GM23338 (cell line): ENCODE data around the gene GRAMD4. TPM values are rescaled to one million over a fixed set of nuclear protein-coding genes. Genes with fewer than 3 reads are reported as not detected.

Experiments used
- ATAC-seq: fragments of 200-7000 bp; cut with Tn5 transposase; 3 replicates; pipeline ENCODE4 v1.9.1; 2020
- DNase-seq: peaks from one replicate; pipeline ENCODE4 v3.0.0-alpha.2; 2015; ENCODE audit warnings: low spot score
- H2AFZ ChIP-seq: fragments of 200-600 bp; sonication (generic); 2 replicates; pipeline ENCODE4 v1.8.0; 2016; ENCODE audit warnings: antibody characterized with exemption, mild to moderate bottlenecking, moderate library complexity
- H3F3A ChIP-seq: fragments of 200-600 bp; sonication (generic); replicated peaks from 2 replicates; pipeline ENCODE4 v1.8.0; 2017; ENCODE audit warnings: antibody characterized with exemption, mixed run types, low read depth
- H3K27ac ChIP-seq: fragments of 200-600 bp; sonication (generic); 2 replicates; pipeline ENCODE4 v1.6.1; 2016; ENCODE audit warnings: low read depth
- H3K27me3 ChIP-seq: fragments of 200-600 bp; sonication (generic); 2 replicates; pipeline ENCODE4 v1.8.0; 2016; ENCODE audit warnings: mild to moderate bottlenecking, mixed run types, moderate library complexity; ENCODE audit not compliant: insufficient read depth
- H3K36me3 ChIP-seq: fragments of 200-600 bp; sonication (generic); 2 replicates; pipeline ENCODE4 v1.8.0; 2016; ENCODE audit warnings: mild to moderate bottlenecking; ENCODE audit not compliant: insufficient read depth
- H3K4me1 ChIP-seq: fragments of 200-600 bp; sonication (generic); 2 replicates; pipeline ENCODE4 v1.8.0; 2016; ENCODE audit warnings: mild to moderate bottlenecking, moderate library complexity; ENCODE audit not compliant: insufficient read depth
- H3K4me2 ChIP-seq: fragments of 200-600 bp; sonication (generic); 2 replicates; pipeline ENCODE4 v1.7.1; 2017; ENCODE audit warnings: mixed run types
- H3K4me3 ChIP-seq: fragments of 200-600 bp; sonication (generic); 2 replicates; pipeline ENCODE4 v1.6.1; 2016; ENCODE audit warnings: mixed run types
- H3K79me2 ChIP-seq: fragments of 200-600 bp; sonication (generic); replicated peaks from 2 replicates; pipeline ENCODE4 v1.8.0; 2017; ENCODE audit warnings: mild to moderate bottlenecking; ENCODE audit not compliant: insufficient read depth
- H3K9me2 ChIP-seq: fragments of 200-600 bp; sonication (generic); 2 replicates; pipeline ENCODE4 v1.8.0; 2017; ENCODE audit not compliant: insufficient read depth
- H4K20me1 ChIP-seq: fragments of 200-600 bp; sonication (generic); replicated peaks from 2 replicates; pipeline ENCODE4 v1.8.0; 2017; ENCODE audit warnings: mild to moderate bottlenecking; ENCODE audit not compliant: insufficient read depth
- H3K27ac Mint-ChIP-seq: 2 replicates; pipeline ENCODE4 v1.8.0; 2020; ENCODE audit warnings: inconsistent platforms, mild to moderate bottlenecking, moderate library complexity, mixed read lengths
- H3K27me3 Mint-ChIP-seq: 3 replicates; pipeline ENCODE4 v1.8.0; 2022; ENCODE audit warnings: low read depth, mild to moderate bottlenecking, moderate library complexity, mixed read lengths, inconsistent platforms; ENCODE audit not compliant: insufficient read depth, poor library complexity
- H3K36me3 Mint-ChIP-seq: 3 replicates; pipeline ENCODE4 v1.8.0; 2021; ENCODE audit warnings: low read depth, mild to moderate bottlenecking, inconsistent platforms, moderate library complexity, mixed read lengths
- H3K4me1 Mint-ChIP-seq: 3 replicates; pipeline ENCODE4 v1.8.0; 2020; ENCODE audit warnings: mild to moderate bottlenecking, inconsistent platforms, mixed read lengths
- H3K4me3 Mint-ChIP-seq: 3 replicates; pipeline ENCODE4 v1.8.0; 2021; ENCODE audit warnings: moderate library complexity, mild to moderate bottlenecking, inconsistent platforms, mixed read lengths
- H3K9me3 Mint-ChIP-seq: 3 replicates; pipeline ENCODE4 v1.8.0; 2020; ENCODE audit warnings: moderate library complexity, mild to moderate bottlenecking, inconsistent platforms, mixed read lengths
- CREB1 ChIP-seq: fragments of 250-450 bp; sonication (Bioruptor Pico); IDR thresholded peaks from 2 replicates; pipeline ENCODE4 v1.5.0; 2020; ENCODE audit warnings: low read depth, mild to moderate bottlenecking, moderate library complexity
- EZH2phosphoT487 ChIP-seq: fragments of 200-600 bp; sonication (generic); IDR thresholded peaks from one replicate; pipeline ENCODE4 v1.8.1; 2018; ENCODE audit warnings: antibody characterized with exemption; ENCODE audit not compliant: unreplicated experiment
- NANOG ChIP-seq: IDR thresholded peaks from 2 replicates; pipeline ENCODE4 v1.6.1; 2016; ENCODE audit warnings: antibody characterized with exemption, borderline replicate concordance
- POLR2AphosphoS5 ChIP-seq: IDR thresholded peaks from 2 replicates; pipeline ENCODE4 v1.6.1; 2016; ENCODE audit warnings: antibody characterized with exemption, low read depth
- ZNF114 ChIP-seq: fragments of 250-450 bp; sonication (Bioruptor Pico); IDR thresholded peaks from 2 replicates; pipeline ENCODE4 v1.5.0; 2020; ENCODE audit warnings: mild to moderate bottlenecking, moderate library complexity
- ZNF331 ChIP-seq: fragments of 250-450 bp; sonication (Bioruptor Pico); IDR thresholded peaks from 2 replicates; pipeline ENCODE4 v1.5.0; 2020; ENCODE audit warnings: low read depth, mild to moderate bottlenecking, moderate library complexity
- polyA plus RNA-seq: library from polyadenylated mRNA; unstranded; fragments of >200 nt; fragmentation: Nextera tagmentation; extraction: Ambion mirVana; gene quantifications from 2 replicates; pipeline ENCODE4 v1.2.1, GENCODE V29; 2016
- total RNA-seq: library from RNA; depleted of rRNA; stranded (reverse); fragments of >200 nt; shearing (Covaris generic); gene quantifications from 2 replicates; pipeline ENCODE4 v1.2.3, GENCODE V29; 2014
- TF ChIP-seq, protein P1 (sequence below): IDR thresholded peaks from 2 replicates; pipeline ENCODE4 v1.6.1; 2016; ENCODE audit warnings: antibody characterized with exemption
- TF ChIP-seq, protein P2 (sequence below), 2 experiments: fragments of 200-600 bp in 1 of 2; sonication (generic) in 1 of 2; conservative IDR thresholded peaks; 2 replicates each; pipeline versions ENCODE4 v1.5.1 to v1.6.1; 2016 to 2017; ENCODE audit warnings: antibody characterized with exemption in 2 of 2, low read depth in 2 of 2, mild to moderate bottlenecking in 2 of 2, moderate library complexity in 1 of 2
- TF ChIP-seq, protein P3 (sequence below): fragments of 250-450 bp; sonication (Bioruptor Pico); IDR thresholded peaks from 2 replicates; pipeline ENCODE4 v1.5.0; 2020; ENCODE audit warnings: mild to moderate bottlenecking, moderate library complexity

The GRAMD4 gene
- total and polyA plus RNA-seq, 2 experiments from 2014 or later: 2.7 to 81.8 TPM

DNA sequence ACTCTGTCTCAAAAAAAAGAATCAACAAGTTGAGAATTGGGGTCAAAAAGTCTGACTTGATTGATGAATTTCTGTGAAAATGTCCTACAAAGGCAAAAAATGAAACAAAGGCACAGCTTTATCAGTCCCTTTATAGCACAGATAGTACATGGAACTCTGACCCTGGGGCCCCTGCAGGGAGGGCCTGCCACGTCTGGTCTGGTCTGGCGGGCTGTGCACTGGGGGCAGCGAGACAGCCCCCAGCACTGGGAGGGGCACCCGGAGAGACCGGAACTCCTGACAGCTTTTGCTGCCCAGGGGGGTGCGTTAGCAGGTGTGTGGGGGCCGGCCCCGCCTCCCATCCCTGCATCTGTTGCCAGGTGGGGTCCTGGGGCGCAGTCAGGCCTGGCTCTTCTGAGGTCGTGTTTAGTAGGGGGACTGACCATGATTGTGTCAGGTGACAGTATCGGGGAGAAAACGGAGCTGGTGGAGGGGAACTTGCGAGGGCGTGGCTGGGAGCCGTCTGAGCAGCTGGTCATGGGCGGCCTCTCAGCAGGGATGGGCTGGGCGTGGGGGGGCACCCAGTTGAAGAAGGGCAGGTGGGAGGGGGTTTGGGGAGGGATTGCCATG, 51.7 kb downstream of the GRAMD4 start:
- ATAC-seq: no peak
- Histone ChIP-seq H3K27me3 (no peaks in the 10 kb centered on the region), H2AFZ (no peak overlapping the region), H3K4me2 (no peak overlapping the region), H3K36me3 (no peaks in the 10 kb centered on the region), H3F3A (no peaks in the 10 kb centered on the region), H3K9me2 (no peaks in the 10 kb centered on the region), H3K4me1 (no peaks in the 10 kb centered on the region), H4K20me1 (no peaks in the 10 kb centered on the region), H3K79me2 (no peaks in the 10 kb centered on the region), H3K4me3 (no peak overlapping the region), H3K27ac (no peak overlapping the region)
- Mint-ChIP-seq H3K27me3 (peaks cover 14% of the 10 kb centered on the region), H3K27ac (no peak overlapping the region), H3K9me3 (no peaks in the 10 kb centered on the region), H3K4me1 (no peaks in the 10 kb centered on the region), H3K36me3 (peaks cover 3% of the 10 kb centered on the region; the same call in 1 of the 3 replicates), H3K4me3 (no peak overlapping the region)
- no peak for DNase-seq
- TF ChIP-seq CREB1 (CRISPR knock-in tag): no peak
- TF ChIP-seq POLR2AphosphoS5: no peak
- TF ChIP-seq NANOG: no peak
- TF ChIP-seq ZNF331: no peak
- TF ChIP-seq, protein P1, sequence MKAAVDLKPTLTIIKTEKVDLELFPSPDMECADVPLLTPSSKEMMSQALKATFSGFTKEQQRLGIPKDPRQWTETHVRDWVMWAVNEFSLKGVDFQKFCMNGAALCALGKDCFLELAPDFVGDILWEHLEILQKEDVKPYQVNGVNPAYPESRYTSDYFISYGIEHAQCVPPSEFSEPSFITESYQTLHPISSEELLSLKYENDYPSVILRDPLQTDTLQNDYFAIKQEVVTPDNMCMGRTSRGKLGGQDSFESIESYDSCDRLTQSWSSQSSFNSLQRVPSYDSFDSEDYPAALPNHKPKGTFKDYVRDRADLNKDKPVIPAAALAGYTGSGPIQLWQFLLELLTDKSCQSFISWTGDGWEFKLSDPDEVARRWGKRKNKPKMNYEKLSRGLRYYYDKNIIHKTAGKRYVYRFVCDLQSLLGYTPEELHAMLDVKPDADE: no peak
- TF ChIP-seq, protein P2, sequence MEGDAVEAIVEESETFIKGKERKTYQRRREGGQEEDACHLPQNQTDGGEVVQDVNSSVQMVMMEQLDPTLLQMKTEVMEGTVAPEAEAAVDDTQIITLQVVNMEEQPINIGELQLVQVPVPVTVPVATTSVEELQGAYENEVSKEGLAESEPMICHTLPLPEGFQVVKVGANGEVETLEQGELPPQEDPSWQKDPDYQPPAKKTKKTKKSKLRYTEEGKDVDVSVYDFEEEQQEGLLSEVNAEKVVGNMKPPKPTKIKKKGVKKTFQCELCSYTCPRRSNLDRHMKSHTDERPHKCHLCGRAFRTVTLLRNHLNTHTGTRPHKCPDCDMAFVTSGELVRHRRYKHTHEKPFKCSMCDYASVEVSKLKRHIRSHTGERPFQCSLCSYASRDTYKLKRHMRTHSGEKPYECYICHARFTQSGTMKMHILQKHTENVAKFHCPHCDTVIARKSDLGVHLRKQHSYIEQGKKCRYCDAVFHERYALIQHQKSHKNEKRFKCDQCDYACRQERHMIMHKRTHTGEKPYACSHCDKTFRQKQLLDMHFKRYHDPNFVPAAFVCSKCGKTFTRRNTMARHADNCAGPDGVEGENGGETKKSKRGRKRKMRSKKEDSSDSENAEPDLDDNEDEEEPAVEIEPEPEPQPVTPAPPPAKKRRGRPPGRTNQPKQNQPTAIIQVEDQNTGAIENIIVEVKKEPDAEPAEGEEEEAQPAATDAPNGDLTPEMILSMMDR (conservative IDR thresholded peaks at IDR 0.05; ENCODE audit: low read depth in 2 of 2): no peak
- no peak for TF ChIP-seq ZNF114 (CRISPR knock-in tag)

DNA sequence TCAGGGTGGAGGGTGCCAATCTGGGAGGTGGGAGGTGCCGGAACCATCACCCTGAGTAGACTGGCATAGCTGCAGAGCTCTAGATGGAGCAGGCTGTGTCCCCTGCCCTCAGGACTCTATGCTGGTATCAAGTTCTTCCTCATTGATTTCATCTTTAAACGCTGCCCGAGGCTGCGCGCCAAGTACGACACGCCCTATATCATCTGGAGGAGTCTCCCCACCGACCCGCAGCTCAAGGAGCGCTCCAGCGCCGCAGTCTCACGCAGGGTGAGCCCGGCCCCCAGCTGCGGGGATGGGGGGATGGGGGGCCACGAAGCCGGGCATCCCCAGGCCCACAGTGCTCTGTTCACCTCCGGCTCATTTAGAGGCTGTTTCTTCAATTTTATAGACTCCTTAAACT, 52.5 kb downstream of the GRAMD4 start:
- H2AFZ ChIP-seq: no peak overlapping the region
- H3K4me2 ChIP-seq: no peak overlapping the region
- no peak overlapping the region for H3K27ac Mint-ChIP-seq
- H3K4me1 Mint-ChIP-seq: no peaks in the 10 kb centered on the region
- H3K4me3 Mint-ChIP-seq: no peak overlapping the region
- no peaks in the 10 kb centered on the region for H3F3A ChIP-seq
- H3K27me3 Mint-ChIP-seq: peaks cover 14% of the 10 kb centered on the region
- H3K36me3 ChIP-seq: no peaks in the 10 kb centered on the region
- no peak overlapping the region for H3K27ac ChIP-seq
- H4K20me1 ChIP-seq: no peaks in the 10 kb centered on the region
- H3K9me2 ChIP-seq: no peaks in the 10 kb centered on the region
- no peaks in the 10 kb centered on the region for H3K27me3 ChIP-seq
- no peak overlapping the region for H3K4me3 ChIP-seq
- peaks cover 3% of the 10 kb centered on the region; the same call in 1 of the 3 replicates for H3K36me3 Mint-ChIP-seq
- H3K79me2 ChIP-seq: no peaks in the 10 kb centered on the region
- H3K4me1 ChIP-seq: no peaks in the 10 kb centered on the region
- no peak for DNase-seq
- no peak for ATAC-seq
- no peaks in the 10 kb centered on the region for H3K9me3 Mint-ChIP-seq
- TF ChIP-seq ZNF114 (CRISPR knock-in tag) (no peak), POLR2AphosphoS5 (no peak), CREB1 (CRISPR knock-in tag) (no peak), ZNF331 (no peak), EZH2phosphoT487 (no peak)
- TF ChIP-seq, protein P3, sequence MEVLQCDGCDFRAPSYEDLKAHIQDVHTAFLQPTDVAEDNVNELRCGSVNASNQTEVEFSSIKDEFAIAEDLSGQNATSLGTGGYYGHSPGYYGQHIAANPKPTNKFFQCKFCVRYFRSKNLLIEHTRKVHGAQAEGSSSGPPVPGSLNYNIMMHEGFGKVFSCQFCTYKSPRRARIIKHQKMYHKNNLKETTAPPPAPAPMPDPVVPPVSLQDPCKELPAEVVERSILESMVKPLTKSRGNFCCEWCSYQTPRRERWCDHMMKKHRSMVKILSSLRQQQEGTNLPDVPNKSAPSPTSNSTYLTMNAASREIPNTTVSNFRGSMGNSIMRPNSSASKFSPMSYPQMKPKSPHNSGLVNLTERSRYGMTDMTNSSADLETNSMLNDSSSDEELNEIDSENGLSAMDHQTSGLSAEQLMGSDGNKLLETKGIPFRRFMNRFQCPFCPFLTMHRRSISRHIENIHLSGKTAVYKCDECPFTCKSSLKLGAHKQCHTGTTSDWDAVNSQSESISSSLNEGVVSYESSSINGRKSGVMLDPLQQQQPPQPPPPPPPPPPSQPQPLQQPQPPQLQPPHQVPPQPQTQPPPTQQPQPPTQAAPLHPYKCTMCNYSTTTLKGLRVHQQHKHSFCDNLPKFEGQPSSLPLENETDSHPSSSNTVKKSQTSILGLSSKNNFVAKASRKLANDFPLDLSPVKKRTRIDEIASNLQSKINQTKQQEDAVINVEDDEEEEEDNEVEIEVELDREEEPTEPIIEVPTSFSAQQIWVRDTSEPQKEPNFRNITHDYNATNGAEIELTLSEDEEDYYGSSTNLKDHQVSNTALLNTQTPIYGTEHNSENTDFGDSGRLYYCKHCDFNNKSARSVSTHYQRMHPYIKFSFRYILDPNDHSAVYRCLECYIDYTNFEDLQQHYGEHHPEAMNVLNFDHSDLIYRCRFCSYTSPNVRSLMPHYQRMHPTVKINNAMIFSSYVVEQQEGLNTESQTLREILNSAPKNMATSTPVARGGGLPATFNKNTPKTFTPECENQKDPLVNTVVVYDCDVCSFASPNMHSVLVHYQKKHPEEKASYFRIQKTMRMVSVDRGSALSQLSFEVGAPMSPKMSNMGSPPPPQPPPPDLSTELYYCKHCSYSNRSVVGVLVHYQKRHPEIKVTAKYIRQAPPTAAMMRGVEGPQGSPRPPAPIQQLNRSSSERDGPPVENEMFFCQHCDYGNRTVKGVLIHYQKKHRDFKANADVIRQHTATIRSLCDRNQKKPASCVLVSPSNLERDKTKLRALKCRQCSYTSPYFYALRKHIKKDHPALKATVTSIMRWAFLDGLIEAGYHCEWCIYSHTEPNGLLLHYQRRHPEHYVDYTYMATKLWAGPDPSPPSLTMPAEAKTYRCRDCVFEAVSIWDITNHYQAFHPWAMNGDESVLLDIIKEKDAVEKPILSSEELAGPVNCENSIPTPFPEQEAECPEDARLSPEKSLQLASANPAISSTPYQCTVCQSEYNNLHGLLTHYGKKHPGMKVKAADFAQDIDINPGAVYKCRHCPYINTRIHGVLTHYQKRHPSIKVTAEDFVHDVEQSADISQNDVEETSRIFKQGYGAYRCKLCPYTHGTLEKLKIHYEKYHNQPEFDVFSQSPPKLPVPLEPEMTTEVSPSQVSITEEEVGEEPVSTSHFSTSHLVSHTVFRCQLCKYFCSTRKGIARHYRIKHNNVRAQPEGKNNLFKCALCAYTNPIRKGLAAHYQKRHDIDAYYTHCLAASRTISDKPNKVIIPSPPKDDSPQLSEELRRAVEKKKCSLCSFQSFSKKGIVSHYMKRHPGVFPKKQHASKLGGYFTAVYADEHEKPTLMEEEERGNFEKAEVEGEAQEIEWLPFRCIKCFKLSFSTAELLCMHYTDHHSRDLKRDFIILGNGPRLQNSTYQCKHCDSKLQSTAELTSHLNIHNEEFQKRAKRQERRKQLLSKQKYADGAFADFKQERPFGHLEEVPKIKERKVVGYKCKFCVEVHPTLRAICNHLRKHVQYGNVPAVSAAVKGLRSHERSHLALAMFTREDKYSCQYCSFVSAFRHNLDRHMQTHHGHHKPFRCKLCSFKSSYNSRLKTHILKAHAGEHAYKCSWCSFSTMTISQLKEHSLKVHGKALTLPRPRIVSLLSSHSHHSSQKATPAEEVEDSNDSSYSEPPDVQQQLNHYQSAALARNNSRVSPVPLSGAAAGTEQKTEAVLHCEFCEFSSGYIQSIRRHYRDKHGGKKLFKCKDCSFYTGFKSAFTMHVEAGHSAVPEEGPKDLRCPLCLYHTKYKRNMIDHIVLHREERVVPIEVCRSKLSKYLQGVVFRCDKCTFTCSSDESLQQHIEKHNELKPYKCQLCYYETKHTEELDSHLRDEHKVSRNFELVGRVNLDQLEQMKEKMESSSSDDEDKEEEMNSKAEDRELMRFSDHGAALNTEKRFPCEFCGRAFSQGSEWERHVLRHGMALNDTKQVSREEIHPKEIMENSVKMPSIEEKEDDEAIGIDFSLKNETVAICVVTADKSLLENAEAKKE (CRISPR knock-in tag): no peak
